NCI-H2171 (cell line): ENCODE data around the gene KRT8.

Source experiments
- DNase-seq: peaks from one replicate; lab custom pipeline; 2025; lab: John Stamatoyannopoulos, UW

KRT8 gene

DNA sequence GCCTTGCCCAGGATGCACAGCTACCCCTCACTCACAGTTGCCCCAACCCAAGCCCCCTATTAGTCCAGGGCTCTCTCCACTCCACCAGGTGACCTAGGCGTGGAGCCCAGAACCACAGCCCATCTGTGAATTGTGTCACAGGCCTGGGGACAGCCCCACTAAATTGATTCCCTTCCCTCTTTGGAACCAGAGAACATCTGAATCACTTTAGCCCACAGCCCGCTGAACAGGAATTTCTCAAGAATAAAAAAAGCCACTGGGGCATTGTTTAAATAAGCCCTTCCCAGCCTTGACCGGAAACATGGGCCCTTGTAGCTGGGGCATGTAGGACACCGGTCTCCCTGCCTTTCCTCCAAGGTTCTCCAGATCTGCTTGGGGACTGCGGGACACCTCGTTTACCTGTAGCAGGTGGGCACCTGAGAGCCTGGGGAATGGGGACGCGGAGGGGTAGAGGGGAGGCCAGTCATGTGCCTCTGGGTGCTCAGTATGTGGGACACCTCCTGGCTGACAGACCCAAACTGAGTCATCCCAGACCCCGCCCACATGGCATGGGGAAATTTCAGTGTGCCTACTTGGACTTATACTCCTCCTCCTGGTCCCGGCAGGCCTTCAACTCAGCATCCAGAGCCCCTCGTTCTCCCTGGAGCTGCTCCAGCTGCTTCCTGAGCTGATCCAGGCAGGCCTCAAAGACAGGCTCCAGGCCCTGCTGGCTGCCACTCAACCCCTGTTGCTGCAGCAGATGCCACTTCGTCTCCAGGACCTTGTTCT is 57.4 kb downstream of the KRT8 start:
- DNase-seq, result no peak
